ENCODE data around the gene IMMP1L.

DNA sequence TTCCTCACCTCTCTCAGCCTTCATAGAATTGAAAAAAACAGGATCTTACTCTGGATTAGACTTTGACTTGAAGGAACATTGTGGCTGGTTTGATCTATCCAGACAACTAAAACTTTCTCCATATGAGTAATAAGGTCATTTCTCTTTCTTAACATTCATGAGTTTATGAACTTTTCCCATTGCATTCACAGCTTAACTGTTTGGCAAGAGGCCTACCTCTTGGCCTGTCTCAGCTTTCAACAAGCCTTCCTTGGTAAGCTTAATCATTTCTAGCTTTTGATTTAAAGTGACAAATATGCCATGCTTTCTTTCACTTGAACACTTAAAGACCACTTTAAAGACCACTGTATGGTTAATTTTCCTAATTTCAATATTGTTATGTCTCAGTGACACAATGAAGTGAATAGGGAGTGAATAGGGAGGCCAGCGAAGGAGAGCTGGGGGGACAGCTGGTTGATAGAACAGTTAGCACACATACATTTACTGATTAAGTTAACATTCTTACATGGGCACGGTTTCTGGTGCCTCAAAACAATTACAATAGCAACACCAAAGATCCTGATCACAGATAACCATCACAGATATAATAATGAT lies 17.0 kb downstream of the IMMP1L start:
- TF ChIP-seq TAF1 (IDR thresholded peaks at IDR 0.05; ENCODE audit: low read depth, low read length) = no peak
- no peak for TF ChIP-seq POLR2A (IDR thresholded peaks at IDR 0.05; ENCODE audit: low read depth, low read length)
- no peak for TF ChIP-seq POLR2AphosphoS5 (IDR thresholded peaks at IDR 0.05; ENCODE audit: low read depth, low read length)
- no peak for TF ChIP-seq PAX5 (IDR thresholded peaks at IDR 0.05; ENCODE audit: insufficient read depth, low read length, severe bottlenecking)
- TF ChIP-seq SPI1 (IDR thresholded peaks at IDR 0.05; ENCODE audit: low read depth, low read length) = no peak
- no peak for TF ChIP-seq POU2F2 (IDR thresholded peaks at IDR 0.05; ENCODE audit: low read depth, low read length)

Measured in GM12891 (cell line).